Posterior vena cava (tissue), 2 donors: ENCODE results near the gene UROC1. TPM values are rescaled to one million over a fixed set of nuclear protein-coding genes. Genes with fewer than 3 reads are reported as not detected.

Source experiments
- DNase-seq: peaks from one replicate; pipeline ENCODE4 v3.0.0-alpha.2; 2020; ENCODE audit warnings: low spot score
- intact Hi-C, 2 donors: fragments of 100-400 bp; cut with DNase I; formaldehyde crosslinking; loops; one replicate each; pipeline versions ENCODE4 v1.14.1 to v1.14.2; 2022 to 2023
- total RNA-seq, 2 donors: library from RNA; stranded (reverse); fragmentation: NEBNext Ultra II Directional; extraction: Animal tissue kit (Norgen Biotek cat#: 25700); gene quantifications; one replicate each; pipeline ENCODE4 v1.2.1, GENCODE V29; 2021
- donor health status: DM: yes; HTN: yes; CAD: no.
- donor health status: DM: yes; HTN: yes; CAD: no.

The UROC1 gene
- total RNA-seq, 2 donors from 2014 or later = not detected

DNA sequence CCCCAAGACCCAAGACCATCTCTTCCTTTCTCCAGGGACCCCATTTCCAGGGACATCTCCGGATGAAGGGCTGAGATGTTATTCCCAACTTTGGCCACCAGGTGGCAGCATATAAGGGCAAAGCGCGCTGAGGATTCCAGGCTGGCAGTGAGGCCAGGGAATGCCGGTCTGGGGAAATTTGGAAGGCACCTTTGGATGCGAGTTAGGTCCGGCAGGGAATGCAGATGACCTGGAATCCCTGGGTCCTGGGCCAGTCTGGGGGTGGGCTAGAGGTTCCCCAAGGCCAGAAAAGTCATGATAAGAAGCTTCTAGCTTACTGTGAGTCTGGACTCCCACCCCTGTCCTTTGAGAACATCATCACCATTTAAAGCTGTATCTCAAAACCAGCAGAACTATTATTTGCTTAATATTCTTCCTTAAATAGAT is 4.8 kb upstream of the UROC1 start:
- intact Hi-C loops = loop anchor here in 1 of 2 donors (10.0 kb wide), 1 partner anchor 1012 kb away; no protein-coding TSS in a partner anchor
- peak; percentile 85 for DNase-seq

DNA sequence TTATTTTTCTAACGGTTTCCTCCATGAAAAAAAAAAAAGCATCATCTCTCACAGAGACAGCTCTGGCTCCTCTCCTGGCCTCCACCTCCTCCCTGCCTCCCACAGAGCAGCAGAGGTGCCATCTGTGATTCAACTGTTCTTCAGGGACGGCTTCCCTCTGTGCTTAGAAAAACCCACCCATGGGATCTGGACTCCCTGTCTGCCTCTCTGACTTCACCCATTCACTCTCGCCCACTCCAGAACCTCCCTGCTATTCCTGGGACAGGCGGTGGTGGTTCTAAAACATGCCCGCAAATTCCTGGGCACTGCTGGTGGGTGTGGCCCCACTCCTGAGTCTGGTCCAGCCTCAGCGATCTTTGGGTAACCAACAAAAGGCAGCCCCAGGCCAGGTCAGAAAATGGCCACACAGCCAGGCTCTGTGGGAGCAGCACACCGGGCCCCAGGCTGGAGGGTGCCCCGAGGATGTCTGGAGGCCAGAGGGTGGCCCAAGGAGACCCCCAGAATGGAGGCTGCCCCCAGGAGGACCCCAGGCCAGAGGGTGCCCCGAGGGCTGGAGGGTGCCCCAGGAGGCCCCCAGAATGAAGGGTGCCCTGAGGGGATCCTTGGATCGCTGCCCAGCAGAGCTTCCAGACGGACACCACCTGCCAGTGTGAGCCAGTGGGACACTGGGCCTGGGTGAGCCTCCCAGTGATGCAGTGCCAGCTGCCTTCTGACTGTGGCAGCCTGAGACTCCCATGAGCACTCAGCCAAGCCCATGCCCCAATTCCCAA is 3.7 kb upstream of the UROC1 start:
- DNase-seq = peak; percentile 72
- intact Hi-C loops = loop anchor here in 1 of 2 donors (10.0 kb wide), 1 partner anchor 1013 kb away; no protein-coding TSS in a partner anchor

DNA sequence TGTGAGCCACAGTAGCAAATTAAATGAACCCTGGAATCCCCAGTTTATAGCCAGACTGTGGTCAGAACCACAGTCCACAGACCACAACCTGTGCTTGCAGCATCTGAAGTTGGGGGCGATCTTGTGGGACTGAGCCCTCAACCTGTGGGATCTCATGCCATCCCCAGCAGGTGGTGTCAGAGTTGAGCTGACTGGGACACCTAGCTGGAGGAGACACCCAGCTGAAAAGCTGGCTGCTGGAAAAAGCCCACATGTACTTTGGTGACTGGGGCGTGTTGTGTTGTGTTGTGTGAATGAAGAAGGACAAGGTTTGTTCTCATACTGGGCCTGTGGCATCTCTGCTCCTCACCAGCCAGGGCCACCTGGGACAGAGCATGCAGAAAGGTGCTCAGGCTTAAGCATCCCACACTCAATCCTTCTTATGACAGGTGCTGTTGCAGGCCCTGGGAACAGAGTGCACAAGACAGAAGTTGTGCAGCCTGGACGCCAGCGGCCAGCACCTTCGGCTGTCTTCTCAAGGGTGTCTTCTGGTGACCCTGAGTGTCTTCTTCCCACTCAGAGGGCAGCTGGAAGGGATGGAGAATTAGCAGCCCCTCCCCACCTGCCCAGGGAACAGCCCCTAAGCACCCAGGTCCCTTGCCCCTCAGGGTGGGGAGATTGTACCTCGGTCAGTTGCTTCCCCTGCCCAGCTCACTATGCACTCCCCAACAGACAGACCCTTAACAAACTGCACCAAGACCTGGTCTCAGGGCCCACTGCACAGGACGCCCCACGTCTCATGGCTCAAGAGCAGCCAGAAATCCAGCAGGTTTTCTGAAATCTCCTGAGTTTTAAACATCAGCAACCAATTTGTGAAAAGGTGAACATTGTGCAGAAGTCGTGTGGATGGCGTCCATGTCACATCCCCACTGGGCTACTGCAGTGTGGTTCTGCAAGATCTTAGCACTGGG is 2.2 kb upstream of the UROC1 start:
- DNase-seq = peak; percentile 47
- intact Hi-C loops = loop anchor here in 1 of 2 donors (10.0 kb wide), 1 partner anchor 1015 kb away; no protein-coding TSS in a partner anchor

DNA sequence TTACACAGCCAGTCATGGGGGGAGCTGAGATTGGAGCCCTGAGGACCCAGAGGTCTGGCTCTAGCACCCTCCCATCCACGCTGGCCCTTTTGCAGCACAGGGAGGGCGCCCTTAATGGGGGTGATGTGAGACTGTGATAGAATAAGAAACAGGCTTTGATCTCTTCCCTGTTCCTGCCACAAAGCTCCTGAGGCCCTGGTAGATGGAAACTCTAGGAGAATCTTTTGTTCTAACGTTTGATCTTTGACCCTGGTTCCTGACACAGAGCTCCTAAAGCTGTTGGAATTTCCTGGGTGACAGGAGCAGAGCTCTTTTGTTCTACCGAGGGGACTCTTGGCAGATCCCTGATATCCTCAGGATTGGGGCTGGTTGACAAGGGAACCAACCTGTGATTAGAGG is 1.2 kb upstream of the UROC1 start:
- peak; percentile 40 for DNase-seq
- intact Hi-C loops = no loop called here

DNA sequence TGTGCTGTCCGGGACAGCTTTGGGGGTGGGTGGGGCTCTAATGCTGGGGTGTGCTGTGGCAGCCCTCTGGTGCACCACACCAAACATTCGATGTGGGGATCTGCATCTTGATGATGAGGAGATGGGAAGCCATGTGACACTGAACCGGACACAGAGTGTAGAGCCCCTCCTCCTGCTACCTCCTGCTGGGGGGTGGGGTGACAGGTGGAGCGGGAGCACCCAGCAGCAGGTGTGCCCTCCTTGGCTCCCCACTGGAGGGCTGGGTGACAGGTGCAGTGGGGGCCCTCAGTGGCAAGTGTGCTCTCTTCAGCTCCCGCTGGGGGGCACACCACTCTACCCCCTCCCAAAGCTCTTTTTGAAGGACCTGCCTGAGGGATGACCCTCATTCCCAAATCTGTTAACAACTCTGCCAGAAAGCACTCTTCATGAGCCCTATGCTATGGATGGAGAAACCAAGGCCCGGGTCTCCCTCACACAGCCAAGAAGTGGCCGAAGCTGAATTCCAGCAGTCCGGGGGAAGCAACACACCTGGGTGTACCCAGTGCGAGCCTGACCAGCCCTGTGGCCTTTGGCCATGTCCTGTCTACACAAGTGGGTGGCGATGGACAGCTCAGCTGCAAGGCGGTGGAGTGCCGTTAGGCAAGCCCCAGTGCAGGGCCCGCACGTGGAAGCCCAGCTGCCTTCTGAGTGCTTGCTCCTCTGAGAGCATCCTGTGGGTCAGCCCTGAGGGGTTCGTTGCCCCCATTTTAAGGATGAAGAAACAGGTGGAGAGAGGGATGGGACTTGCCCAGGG is 609 bp upstream of the UROC1 start:
- intact Hi-C loops = no loop called here
- DNase-seq = peak; percentile 64

DNA sequence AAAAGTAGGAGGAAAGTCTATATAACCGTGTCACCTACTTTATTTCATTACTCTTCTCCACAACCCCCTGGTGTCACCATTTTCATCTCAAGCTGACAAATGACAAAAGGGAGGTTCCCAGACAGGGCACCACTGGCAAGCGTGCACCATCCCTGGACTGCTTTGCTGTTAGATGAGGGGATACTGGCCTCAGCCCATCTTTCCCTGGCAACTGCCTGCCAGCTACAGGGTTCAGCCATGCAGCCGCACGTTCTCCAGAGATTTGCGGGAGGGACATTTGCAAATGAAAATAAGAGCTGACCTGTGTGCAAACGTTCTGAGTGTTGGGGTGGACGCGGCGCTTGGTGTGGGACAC is 660 bp downstream of the UROC1 start:
- peak; percentile 73 for DNase-seq
- intact Hi-C loops = no loop called here

DNA sequence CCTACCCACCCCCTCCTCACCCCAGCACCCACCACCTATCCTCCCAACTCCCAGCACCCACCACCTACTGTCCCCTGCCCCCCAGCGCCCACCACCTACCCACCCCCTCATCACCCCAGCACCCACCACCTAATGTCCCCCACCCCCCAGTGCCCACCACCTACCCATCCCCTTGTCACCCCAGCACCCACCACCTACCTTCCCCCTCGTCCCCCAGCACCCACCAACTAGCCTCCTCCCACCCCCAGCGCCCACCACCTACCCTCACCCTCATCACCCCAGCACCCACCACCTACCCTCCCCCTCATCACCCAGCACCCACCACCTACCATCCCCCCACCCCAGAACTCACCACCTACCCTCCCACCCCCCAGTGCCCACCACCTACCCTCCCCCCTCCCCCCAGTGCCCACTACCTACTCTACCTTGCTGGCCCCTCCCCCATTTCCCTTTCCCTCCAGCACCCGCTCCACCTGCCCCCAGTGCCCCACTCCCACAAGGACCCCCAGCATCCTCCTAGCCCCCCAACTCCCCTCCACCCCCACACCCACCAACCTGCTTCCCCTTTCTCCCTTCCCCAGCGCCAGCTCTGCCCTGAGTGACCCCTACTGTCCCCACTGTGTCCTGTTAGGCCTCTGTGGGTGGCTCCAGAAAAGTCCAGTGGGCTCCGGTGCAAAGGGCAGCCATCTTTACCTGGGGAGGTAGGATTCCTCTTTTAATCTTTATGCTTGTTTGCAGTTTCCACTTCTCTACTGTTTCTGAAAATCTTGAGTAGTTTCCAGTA is 1.2 kb downstream of the UROC1 start:
- intact Hi-C loops = no loop called here

DNA sequence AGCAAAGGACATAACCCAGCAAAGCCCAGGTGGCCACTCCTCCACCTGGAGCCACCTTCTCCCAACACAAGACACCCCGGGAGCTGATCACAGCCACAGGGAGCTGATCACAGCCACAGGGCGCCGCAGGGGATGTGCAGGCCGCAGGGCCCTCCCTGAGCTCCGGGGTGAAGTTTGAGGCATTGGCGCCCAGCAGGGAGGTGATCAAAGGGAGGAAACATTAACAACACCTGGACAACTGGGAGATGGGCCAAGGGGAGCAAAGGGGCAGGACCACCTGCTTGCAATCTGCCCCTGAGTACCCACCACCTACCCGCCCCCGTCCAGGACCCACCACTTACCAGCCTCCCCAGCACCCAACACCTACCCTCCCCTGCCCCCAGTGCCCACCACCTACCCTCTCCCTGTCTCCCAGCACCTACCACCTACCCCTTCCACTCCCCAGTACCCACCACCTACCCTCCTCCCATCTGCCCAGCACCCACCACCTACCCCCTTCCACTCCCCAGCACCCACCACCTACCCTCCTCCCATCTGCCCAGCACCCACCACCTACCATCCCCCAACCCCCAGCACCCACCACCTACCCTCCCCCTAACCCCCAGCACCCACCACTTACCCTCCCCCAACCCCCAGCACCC is 2.4 kb downstream of the UROC1 start:
- DNase-seq = peak; percentile 58
- intact Hi-C loops = no loop called here

More for the DNA sequence above, 1.2 kb downstream of the UROC1 start:
- DNase-seq = peak; percentile 41

DNA sequence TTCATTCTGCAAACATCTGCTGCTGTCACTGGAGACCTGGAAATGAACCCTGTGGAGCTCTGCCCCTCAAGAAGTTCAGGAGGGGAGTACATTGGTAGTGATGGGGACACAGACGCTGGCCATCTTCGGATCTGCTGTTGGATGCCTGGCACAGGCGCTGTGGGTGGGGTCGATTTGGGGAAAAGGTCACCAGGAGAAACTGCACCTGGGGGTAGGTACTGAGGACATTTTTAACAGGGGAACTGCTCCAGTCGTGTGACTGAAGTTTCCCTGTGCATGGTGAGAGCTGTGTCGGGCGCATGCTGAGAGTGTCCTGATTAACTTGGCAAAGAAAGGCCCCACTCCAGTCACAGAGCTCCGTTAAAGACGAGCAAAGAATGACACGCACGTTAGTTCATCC is 3.4 kb downstream of the UROC1 start:
- intact Hi-C loops = no loop called here
- peak; percentile 41 for DNase-seq

DNA sequence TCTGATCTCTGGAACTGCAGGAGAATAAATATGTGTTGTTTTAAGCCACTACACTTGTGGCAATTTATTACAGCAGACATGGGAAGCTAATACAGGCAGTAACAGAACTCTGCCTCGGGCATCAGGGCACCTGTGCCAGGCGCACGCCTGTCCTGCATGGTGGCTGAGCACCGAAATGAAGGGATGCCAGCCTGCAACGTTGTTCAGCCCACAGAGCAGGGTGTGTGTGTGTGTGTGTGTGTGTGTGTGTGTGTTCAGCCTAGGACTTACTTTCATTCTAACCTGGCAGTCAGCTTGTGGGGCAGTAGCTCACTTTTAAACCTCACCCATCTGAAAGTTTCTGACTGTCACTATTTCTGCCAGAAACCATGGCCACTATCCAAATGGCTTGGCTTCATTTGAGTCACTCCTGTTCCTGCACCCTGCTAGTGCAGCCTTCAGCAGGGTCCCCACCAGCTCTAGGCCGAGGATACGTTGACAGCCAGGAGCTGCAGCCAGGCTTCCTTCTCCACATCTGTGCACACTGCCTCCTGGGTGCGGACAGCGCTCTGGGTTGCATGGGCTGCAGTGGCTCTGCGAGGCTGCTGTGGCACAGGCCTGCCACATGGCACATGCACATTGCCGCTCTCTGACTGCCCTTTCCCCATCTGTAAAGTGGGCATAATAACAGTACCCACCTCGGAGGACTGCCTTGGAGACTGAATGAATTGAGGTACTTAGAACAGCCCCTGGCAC is 4.5 kb downstream of the UROC1 start:
- peak; percentile 50 for DNase-seq
- intact Hi-C loops = no loop called here

DNA sequence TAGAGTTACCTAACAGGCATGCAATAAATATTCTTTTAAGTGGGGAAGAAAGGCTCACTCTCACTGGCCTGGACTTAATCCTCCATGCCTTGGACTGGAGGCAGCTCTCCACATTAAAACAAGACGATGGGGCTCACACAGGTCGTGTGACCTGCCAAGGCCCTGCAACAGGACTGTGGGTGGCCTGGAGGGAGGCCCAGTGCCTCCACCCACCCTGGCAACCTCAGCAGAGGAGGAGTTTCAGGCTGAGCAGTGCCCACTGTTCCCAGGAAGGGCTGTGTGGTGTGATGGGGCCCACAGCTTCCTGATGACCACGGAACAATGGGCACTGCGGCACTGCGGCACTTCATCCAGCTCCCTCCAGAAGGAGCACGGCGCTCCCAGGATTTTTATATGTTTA is 5.5 kb downstream of the UROC1 start:
- intact Hi-C loops = no loop called here
- DNase-seq = peak; percentile 23

DNA sequence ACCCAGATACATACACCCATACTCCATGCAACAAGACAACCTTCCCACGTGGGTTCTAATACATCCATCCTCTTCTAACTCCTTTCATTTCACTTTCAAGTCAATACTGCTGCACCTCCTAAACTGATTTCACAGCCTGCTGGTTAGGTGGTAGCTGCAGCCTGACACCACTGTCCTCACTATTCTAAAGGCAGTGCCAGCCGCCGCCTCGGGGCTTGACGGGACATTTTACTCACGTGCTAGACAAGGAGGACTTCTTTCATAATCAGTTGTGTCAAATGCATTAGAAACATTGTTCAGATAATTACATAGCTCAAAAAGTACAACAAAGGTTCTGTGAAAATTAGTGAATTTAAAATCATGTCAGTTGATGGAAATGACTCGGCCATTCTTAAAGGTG is 6.3 kb downstream of the UROC1 start:
- intact Hi-C loops = no loop called here
- DNase-seq = peak; percentile 28

DNA sequence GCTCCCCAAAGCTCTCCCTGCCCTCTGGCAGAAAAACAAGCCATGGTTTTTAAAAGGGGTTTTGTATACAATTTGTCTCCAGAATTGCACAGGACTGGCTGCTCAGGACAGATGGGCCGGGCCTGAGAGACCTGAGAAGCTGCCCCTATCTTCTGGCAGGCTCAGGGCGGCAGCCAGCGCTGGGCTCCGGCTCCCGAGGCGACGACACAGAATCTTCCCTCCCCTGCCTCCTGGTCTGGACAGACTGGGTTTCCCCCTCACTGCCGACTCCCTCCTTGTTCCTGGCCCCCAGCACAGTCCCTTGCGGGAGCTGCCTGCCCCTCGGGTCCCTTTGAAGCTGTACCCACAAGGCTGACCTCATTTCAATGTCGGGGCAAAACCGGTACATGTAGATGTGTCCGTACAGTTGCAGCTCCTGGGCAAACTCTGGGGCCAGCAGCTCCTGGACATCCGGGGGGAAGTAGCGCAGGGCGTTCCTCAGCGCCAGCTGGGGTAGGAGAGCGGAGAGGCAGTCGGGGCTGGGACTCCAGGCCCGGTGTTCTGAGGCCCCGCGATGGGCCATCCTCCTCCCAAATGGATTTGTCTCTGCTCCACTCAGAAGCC is 7.2 kb downstream of the UROC1 start:
- DNase-seq = peak; percentile 67
- intact Hi-C loops = no loop called here

DNA sequence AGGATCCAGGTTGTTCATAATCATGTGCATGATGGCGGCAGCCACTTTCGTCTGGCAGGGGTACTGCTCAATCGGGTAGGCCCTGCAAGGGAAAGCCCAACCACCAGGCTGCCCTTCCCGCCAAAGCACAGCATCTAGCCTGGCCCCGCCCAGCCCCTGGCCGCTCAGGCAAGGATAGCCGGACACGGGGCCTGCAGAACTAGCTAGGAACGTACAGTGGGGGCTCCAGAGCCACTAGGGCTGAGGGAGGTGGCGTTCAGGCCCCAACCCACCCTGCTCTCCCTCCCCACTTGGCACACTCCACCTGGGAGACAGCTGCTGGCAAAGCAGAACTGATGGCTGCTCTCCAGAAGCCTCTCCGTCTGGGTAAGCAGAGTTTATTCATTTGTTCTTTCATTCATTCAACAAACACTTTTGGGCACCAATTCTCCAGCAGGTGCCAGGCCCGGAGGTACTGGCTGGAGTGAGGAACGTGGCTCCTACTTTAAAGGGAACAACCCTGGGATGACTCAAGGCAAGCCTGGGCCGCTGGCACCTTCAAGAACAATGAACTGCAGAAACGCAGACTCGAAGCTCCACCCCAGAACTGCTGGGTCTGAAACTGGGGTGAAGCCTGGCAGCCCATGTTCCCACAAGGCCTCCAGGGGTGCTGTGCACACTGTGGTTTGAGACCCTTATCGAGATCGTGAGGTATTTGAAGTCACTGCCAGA is 7.8 kb downstream of the UROC1 start:
- intact Hi-C loops = no loop called here
- peak; percentile 73 for DNase-seq

DNA sequence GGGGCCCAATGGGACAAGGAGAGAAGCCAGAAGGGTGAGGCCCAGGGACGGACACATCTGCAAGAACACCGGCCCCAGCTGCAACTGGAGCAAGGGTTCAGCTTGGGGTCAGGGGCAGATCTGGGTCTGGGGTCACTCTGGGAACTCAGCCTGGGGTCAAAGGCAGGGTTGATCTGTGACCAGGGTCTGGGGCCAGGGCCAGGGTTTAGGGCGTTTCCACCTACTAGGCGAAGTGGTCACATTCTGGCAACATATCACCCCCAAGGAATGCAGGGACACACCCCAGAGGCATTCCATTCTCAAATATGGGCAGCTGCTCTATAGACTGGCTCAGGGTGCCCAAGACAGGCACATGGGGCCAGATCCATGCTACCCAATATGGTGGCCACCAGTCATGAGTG is 9.0 kb downstream of the UROC1 start:
- intact Hi-C loops = no loop called here
- peak; percentile 69 for DNase-seq

DNA sequence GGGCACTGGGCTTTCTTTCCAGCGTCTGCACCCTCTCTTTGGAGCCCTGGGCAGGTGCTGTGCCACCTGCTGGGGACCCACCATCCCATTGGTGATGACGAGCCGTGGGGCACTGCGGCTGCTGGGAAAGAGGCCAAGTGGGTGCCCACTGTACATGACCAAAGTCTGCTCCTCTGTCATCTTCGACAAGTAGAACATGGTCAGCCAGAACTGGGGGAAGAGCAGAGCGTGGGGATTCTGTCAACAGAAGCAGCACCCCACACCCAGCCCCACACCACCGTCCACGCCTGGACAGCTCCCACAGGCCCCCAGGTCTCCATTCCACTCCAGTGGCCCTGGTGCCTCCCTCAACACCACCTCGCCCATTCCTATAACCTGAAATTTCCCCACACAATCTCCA is 9.7 kb downstream of the UROC1 start:
- intact Hi-C loops = no loop called here
- DNase-seq = no peak

DNA sequence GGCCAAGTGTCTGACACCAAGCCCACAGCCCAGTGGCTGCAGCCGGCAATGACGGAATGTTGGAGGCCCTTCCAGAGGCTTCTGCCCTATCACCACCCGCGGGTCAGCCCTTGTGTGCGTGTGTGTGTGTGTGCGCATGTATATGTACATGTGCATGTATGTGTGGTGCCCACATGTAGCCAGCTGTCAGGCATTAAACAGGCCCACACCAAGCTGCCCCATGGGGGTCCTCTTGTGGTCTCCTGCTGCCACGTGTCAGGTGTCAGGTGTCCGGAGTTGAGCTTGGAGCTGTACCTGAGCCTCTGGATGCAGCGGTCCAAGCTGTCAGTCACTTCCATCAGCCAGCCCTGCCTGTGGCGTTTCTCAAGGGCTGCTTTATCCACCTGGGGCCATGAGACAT is 13.9 kb downstream of the UROC1 start:
- intact Hi-C loops = no loop called here
- DNase-seq = no peak
